Rectal smooth muscle tissue (tissue), 1 donor: Measurements from ENCODE around the gene URAD.

Source experiments
- H3K27ac ChIP-seq: one replicate; pipeline ENCODE4 v1.7.0; 2013; ENCODE audit warnings: low read depth, low read length, inconsistent platforms
- H3K27me3 ChIP-seq: one replicate; pipeline ENCODE4 v1.7.0; 2013; ENCODE audit warnings: low read length; ENCODE audit not compliant: control insufficient read depth, insufficient read depth
- H3K36me3 ChIP-seq: one replicate; pipeline ENCODE4 v1.7.0; 2013; ENCODE audit warnings: low read length; ENCODE audit not compliant: control insufficient read depth, insufficient read depth
- H3K4me1 ChIP-seq: one replicate; pipeline ENCODE4 v1.7.0; 2013; ENCODE audit warnings: low read length; ENCODE audit not compliant: control insufficient read depth, insufficient read depth
- H3K4me3 ChIP-seq: one replicate; pipeline ENCODE4 v1.7.0; 2013; ENCODE audit warnings: low read length
- H3K9ac ChIP-seq: one replicate; pipeline ENCODE4 v1.7.0; 2013; ENCODE audit warnings: low read length

Gene URAD

GRCh38 chr13:27981006-27981708 is 7.3 kb downstream of the URAD start:
- peaks cover 25% of the 10 kb centered on the region for H3K27me3 ChIP-seq
- H3K9ac ChIP-seq, result no peak overlapping the region
- H3K27ac ChIP-seq, result no peak overlapping the region
- H3K4me1 ChIP-seq, result no peaks in the 10 kb centered on the region
- no peak overlapping the region for H3K4me3 ChIP-seq
- no peaks in the 10 kb centered on the region for H3K36me3 ChIP-seq

- Histone ChIP-seq H3K27me3 (peaks cover 26% of the 10 kb centered on the region), H3K9ac (no peak overlapping the region), H3K4me1 (no peaks in the 10 kb centered on the region), H3K27ac (no peak overlapping the region), H3K4me3 (peak overlapping the region; percentile 53), H3K36me3 (no peaks in the 10 kb centered on the region)
Measured at GRCh38 chr13:27980280-27980998, 8.1 kb downstream of the URAD start.

DNA sequence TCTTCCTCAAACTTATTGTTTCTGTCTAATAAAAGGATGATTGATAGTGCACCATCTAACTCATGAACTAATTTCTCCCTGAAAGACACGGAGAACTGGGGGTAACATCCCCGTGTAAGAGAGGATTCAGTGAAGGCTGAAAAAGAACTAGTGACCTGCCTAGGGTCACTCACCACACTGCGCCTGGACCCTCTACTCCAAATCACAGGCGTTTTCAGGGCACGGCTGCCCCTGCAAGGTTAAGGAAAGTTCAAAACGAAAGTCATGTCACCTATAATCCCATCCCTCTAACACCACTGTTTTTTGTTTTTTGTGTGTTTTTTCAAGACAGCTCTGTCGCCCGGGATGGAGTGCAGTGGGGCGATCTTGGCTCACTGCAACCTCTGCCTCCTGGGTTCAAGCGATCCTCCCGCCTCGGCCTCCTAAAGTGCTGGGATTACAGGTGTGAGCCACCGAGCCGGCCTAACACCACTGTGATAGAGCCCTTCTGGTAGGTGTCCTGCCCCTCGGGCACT is 8.7 kb downstream of the URAD start:
- no peaks in the 10 kb centered on the region for H3K4me1 ChIP-seq
- no peak overlapping the region for H3K9ac ChIP-seq
- H3K27ac ChIP-seq, result no peak overlapping the region
- H3K36me3 ChIP-seq, result no peaks in the 10 kb centered on the region
- H3K27me3 ChIP-seq, result peaks cover 26% of the 10 kb centered on the region
- H3K4me3 ChIP-seq, result peak overlapping the region; percentile 53

GRCh38 chr13:27979001-27979643 is 9.4 kb downstream of the URAD start:
- no peaks in the 10 kb centered on the region for H3K36me3 ChIP-seq
- no peak overlapping the region for H3K27ac ChIP-seq
- peaks cover 26% of the 10 kb centered on the region for H3K27me3 ChIP-seq
- H3K9ac ChIP-seq, result no peak overlapping the region
- peak overlapping the region; percentile 34 for H3K4me3 ChIP-seq
- no peaks in the 10 kb centered on the region for H3K4me1 ChIP-seq

- H3K36me3 ChIP-seq, result no peaks in the 10 kb centered on the region
- H3K4me1 ChIP-seq, result no peaks in the 10 kb centered on the region
- no peak overlapping the region for H3K27ac ChIP-seq
- H3K4me3 ChIP-seq, result peak overlapping the region; percentile 64
- H3K9ac ChIP-seq, result no peak overlapping the region
- peaks cover 26% of the 10 kb centered on the region for H3K27me3 ChIP-seq
Measured at GRCh38 chr13:27978301-27978968, 10.1 kb downstream of the URAD start.

DNA sequence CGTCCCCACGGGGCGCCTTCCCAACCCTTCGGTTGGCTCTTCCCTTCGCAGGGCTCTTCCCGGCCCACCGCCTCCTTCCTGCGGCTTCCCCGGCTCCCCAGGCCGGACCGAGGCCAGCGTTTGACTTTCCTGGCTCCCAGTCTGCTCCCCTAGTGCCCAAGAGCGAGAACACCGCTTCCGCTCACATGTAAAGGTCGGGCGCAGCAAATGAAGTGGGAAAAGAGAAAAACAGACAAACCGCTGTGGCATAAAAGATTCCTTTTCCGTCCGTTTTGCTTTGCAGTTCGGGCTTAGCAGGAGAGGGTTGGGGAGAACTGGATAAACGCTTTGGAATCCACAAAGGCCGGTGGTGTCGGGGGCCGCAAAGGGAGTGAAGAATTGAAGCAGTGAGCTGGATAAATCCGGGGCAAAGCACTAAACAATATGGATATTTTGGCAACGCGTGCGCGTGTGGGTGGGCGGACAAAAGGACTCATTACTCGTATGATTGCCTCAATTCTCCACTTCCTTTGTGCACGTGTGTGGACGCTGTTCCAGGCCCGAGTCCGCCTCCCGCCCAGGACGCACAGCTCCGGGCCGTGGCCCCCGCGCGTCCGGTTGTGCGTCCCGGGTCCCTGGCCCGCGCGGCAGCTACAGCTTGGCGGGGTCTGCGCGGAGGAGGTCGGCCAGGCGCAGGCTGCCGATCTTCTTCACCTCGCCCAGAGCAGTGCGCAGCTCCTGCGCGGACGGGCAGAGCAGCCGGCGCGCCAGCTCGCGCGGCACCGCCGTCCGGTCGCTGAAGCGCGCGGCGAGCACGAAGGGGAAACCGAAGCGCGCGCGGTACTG is 10.8 kb downstream of the URAD start:
- Histone ChIP-seq H3K4me1 (no peaks in the 10 kb centered on the region), H3K4me3 (peak overlapping the region; percentile 64), H3K9ac (peak overlapping the region; percentile 22), H3K27ac (no peak overlapping the region), H3K27me3 (peaks cover 26% of the 10 kb centered on the region), H3K36me3 (no peaks in the 10 kb centered on the region)

GRCh38 chr13:27976362-27977091 is 12.0 kb downstream of the URAD start:
- Histone ChIP-seq H3K36me3 (no peaks in the 10 kb centered on the region), H3K27ac (no peak overlapping the region), H3K4me1 (no peaks in the 10 kb centered on the region), H3K27me3 (peaks cover 25% of the 10 kb centered on the region), H3K4me3 (peak overlapping the region; percentile 64), H3K9ac (no peak overlapping the region)

GRCh38 chr13:27975564-27976361 is 12.7 kb downstream of the URAD start:
- H3K4me1 ChIP-seq, result no peaks in the 10 kb centered on the region
- no peaks in the 10 kb centered on the region for H3K36me3 ChIP-seq
- H3K9ac ChIP-seq, result peak overlapping the region; percentile 45
- peaks cover 23% of the 10 kb centered on the region for H3K27me3 ChIP-seq
- peak overlapping the region; percentile 64 for H3K4me3 ChIP-seq
- no peak overlapping the region for H3K27ac ChIP-seq

DNA sequence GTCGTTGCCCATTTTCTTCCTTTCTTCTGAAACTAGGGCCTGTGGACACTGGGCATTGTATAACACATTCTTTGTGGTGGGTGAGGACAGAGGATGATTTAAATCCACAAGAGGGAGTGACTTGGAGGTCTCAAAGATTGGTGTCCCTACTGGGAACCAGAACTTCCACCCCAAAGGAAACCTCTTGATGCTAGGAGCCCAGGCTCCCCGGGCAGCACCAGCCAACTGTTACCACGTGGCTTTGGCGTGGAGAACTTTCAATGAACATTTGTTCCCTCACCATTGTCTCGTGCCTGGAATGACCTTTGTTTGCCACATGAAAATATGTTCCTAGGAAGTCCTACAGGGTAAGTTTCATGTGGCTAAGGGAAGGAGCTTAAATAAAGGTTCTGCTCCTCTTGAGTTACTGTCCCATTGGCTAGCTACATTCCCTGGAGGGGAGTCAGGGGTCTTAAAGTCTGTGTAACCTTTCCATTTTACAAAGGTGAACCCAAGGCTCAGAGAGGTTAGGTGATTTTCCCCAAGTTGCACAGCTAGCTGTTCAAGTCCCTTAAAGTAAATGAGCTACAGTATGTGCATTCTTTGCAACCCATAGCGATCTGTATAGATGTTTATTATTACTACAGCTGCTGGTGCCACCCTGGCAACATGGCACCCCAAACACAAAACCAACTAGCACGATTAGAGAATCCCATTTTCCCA is 14.4 kb downstream of the URAD start:
- Histone ChIP-seq H3K4me1 (no peaks in the 10 kb centered on the region), H3K27ac (no peak overlapping the region), H3K36me3 (no peaks in the 10 kb centered on the region), H3K27me3 (peaks cover 14% of the 10 kb centered on the region), H3K9ac (no peak overlapping the region), H3K4me3 (no peak overlapping the region)

DNA sequence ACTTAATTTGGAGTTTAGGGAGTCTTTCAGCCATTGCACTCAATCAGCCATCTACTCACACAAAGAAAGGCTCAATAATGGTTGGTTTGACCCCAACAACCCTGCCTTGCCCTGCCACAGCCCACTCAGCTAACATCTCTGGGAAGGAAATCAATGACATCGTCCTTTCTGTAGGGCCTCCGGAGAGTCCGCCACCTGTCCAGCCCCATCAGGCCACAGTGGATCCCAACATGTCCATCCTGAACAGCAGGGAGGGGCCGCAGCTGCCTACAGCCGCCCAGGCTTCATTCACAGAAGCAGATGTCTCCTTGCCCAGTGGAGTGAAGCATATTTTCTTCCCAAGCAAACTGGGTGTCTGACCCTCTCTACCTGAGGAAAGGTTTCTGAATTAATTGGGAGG is 15.2 kb downstream of the URAD start:
- H3K27me3 ChIP-seq, result peaks cover 20% of the 10 kb centered on the region
- H3K36me3 ChIP-seq, result no peaks in the 10 kb centered on the region
- H3K27ac ChIP-seq, result no peak overlapping the region
- H3K9ac ChIP-seq, result no peak overlapping the region
- no peaks in the 10 kb centered on the region for H3K4me1 ChIP-seq
- no peak overlapping the region for H3K4me3 ChIP-seq
